Endothelial cell of umbilical vein (primary cell): ENCODE data around the gene KCNQ5. TPM values are rescaled to one million over a fixed set of nuclear protein-coding genes. Genes with fewer than 3 reads are reported as not detected.

Source experiments
- BruUV-seq: library from RNA; stranded (reverse); fragments of 400-500 nt; replicated peaks from 2 replicates; lab custom pipeline; 2021; lab: Mats Ljungman, UMichigan
- CTCF ChIA-PET: fragments of 300-600, 350-600 bp; sonication (Branson Sonifier 250); formaldehyde crosslinking; loops from one replicate; lab custom pipeline; 2021; ENCODE audit warnings: antibody characterized with exemption, inconsistent platforms; lab: Charles Lee
- POLR2A ChIA-PET: fragments of 300-600, 350-600 bp; sonication (Branson Sonifier 250); formaldehyde crosslinking; loops from one replicate; lab custom pipeline; 2021; ENCODE audit warnings: antibody characterized with exemption, inconsistent platforms; lab: Charles Lee
- DNase-seq: peaks from one replicate; pipeline ENCODE4 v3.0.0-alpha.2; 2011; ENCODE audit warnings: low read depth, low spot score
- FAIRE-seq: peaks from 2 replicates; lab custom pipeline; 2011; peaks lifted over from hg19 to GRCh38; lab: Jason Lieb, UNC
- H2AFZ ChIP-seq: 2 replicates; pipeline ENCODE4 v1.6.0; 2012; ENCODE audit warnings: low read depth, low read length, control low read depth, inconsistent platforms
- H3K27ac ChIP-seq: 2 replicates; pipeline ENCODE4 v1.5.1; 2011; ENCODE audit warnings: low read depth, mild to moderate bottlenecking, control low read depth, low read length, moderate library complexity; ENCODE audit not compliant: insufficient read depth
- H3K27me3 ChIP-seq, 2 experiments: 2 replicates each; pipeline versions ENCODE4 v1.6.0 to v1.6.1; 2011; ENCODE audit warnings: low read length in 2 of 2, mixed read lengths in 1 of 2; ENCODE audit not compliant: control insufficient read depth in 2 of 2, insufficient read depth in 2 of 2
- H3K36me3 ChIP-seq, 2 experiments: 2 replicates in 1 of 2; 3 replicates in 1 of 2; pipeline ENCODE4 v1.5.1; 2011; ENCODE audit warnings: low read length in 2 of 2, mild to moderate bottlenecking in 1 of 2, moderate library complexity in 1 of 2; ENCODE audit not compliant: control insufficient read depth in 2 of 2, insufficient read depth in 2 of 2; ENCODE audit errors: extremely low read depth in 1 of 2
- H3K4me1 ChIP-seq: 3 replicates; pipeline ENCODE4 v1.5.1; 2011; ENCODE audit warnings: mild to moderate bottlenecking, low read length; ENCODE audit not compliant: control insufficient read depth, insufficient read depth; ENCODE audit errors: extremely low read depth
- H3K4me2 ChIP-seq: 2 replicates; pipeline ENCODE4 v1.6.1; 2011; ENCODE audit warnings: low read length, control low read depth, mixed read lengths; ENCODE audit not compliant: insufficient read depth
- H3K4me3 ChIP-seq, 3 experiments: fragments of 200-600 bp in 1 of 3; sonication (generic), shearing (Covaris generic) in 1 of 3; replicated peaks in 1 of 3; 2 replicates each; pipeline ENCODE4 v1.5.1; 2011 to 2016; ENCODE audit warnings: control low read depth in 3 of 3, low read length in 3 of 3, mild to moderate bottlenecking in 2 of 3, inconsistent platforms in 1 of 3, low read depth in 1 of 3, moderate library complexity in 1 of 3; ENCODE audit not compliant: insufficient read depth in 1 of 3
- H3K79me2 ChIP-seq: 2 replicates; pipeline ENCODE4 v1.6.0; 2012; ENCODE audit warnings: low read length, inconsistent platforms; ENCODE audit not compliant: control insufficient read depth, insufficient read depth
- H3K9ac ChIP-seq: replicated peaks from 2 replicates; pipeline ENCODE3; 2011; ENCODE audit warnings: low read length, control low read depth; ENCODE audit not compliant: insufficient read depth; ENCODE audit errors: extremely low read depth
- H3K9me1 ChIP-seq: replicated peaks from 3 replicates; pipeline ENCODE4 v1.6.0; 2011; ENCODE audit warnings: mild to moderate bottlenecking, low read length; ENCODE audit not compliant: control insufficient read depth, insufficient read depth; ENCODE audit errors: extremely low read depth
- H3K9me3 ChIP-seq: replicated peaks from 2 replicates; pipeline ENCODE4 v1.5.1; 2012; ENCODE audit warnings: low read length, inconsistent platforms; ENCODE audit not compliant: control insufficient read depth, insufficient read depth
- H4K20me1 ChIP-seq: replicated peaks from 2 replicates; pipeline ENCODE3; 2011; ENCODE audit warnings: mild to moderate bottlenecking, low read length; ENCODE audit not compliant: control insufficient read depth, insufficient read depth; ENCODE audit errors: extremely low read depth
- CTCF ChIP-seq, 2 donors: IDR thresholded peaks; 1 replicate in 1 of 2; 2 replicates in 1 of 2; pipeline ENCODE4 v1.5.1; 2011; ENCODE audit warnings: low read length in 2 of 2, mild to moderate bottlenecking in 2 of 2, moderate library complexity in 2 of 2, control low read depth in 1 of 2, inconsistent platforms in 1 of 2, low read depth in 1 of 2; ENCODE audit not compliant: insufficient read depth in 1 of 2; ENCODE audit errors: extremely low read depth in 1 of 2
- EZH2 ChIP-seq: IDR thresholded peaks from 2 replicates; pipeline ENCODE4 v1.6.1; 2012; ENCODE audit warnings: borderline replicate concordance, low read depth, mild to moderate bottlenecking, moderate library complexity, low read length, inconsistent platforms; ENCODE audit not compliant: severe bottlenecking
- FOS ChIP-seq: IDR thresholded peaks from 2 replicates; pipeline ENCODE4 v1.6.1; 2011; ENCODE audit warnings: mild to moderate bottlenecking, low read length, moderate library complexity, borderline replicate concordance; ENCODE audit not compliant: insufficient read depth
- GATA2 ChIP-seq: IDR thresholded peaks from 2 replicates; pipeline ENCODE4 v1.7.0; 2011; ENCODE audit warnings: low read depth, mild to moderate bottlenecking, moderate library complexity, mixed read lengths, low read length; ENCODE audit not compliant: insufficient read length, insufficient read depth
- JUN ChIP-seq: IDR thresholded peaks from 2 replicates; pipeline ENCODE4 v1.6.1; 2011; ENCODE audit warnings: borderline replicate concordance, low read depth; ENCODE audit not compliant: insufficient read length, insufficient read depth
- MAX ChIP-seq: IDR thresholded peaks from 2 replicates; pipeline ENCODE4 v1.6.1; 2011; ENCODE audit not compliant: insufficient read depth, insufficient read length
- MYC ChIP-seq: IDR thresholded peaks from one replicate; pipeline ENCODE4 v1.6.1; 2011; ENCODE audit warnings: mild to moderate bottlenecking, low read depth, low read length
- POLR2A ChIP-seq: IDR thresholded peaks from 2 replicates; pipeline ENCODE4 v1.6.1; 2012; ENCODE audit warnings: low read depth, mild to moderate bottlenecking, control low read depth, low read length
- POLR2AphosphoS5 ChIP-seq: IDR thresholded peaks from 2 replicates; pipeline ENCODE4 v1.6.1; 2012; ENCODE audit warnings: low read depth, mild to moderate bottlenecking, control low read depth, low read length, moderate library complexity; ENCODE audit not compliant: insufficient read depth
- dilution Hi-C: fragments of 300-500 bp; cut with MboI; formaldehyde crosslinking; loops from one replicate; pipeline ENCODE4 v1.15.0; 2019; ENCODE audit warnings: low sequenced_read_pairs; ENCODE audit not compliant: extremely low pct_ligation_motif_present
- intact Hi-C: fragments of 100-400 bp; cut with micrococcal nuclease; formaldehyde crosslinking; loops from one replicate; pipeline ENCODE4 v1.10.0; 2022
- polyA plus RNA-seq, 4 experiments: library from polyadenylated mRNA; depleted of rRNA in 3 of 4; stranded (reverse) in 3 of 4; unstranded in 1 of 4; fragments of >200 nt; gene quantifications; 2 replicates each; pipeline versions ENCODE4 v1.2.1 to v1.2.3, GENCODE V29; 2011 to 2012; ENCODE audit warnings: missing spikeins in 1 of 4
- total RNA-seq: library from RNA; stranded (reverse); gene quantifications from 2 replicates; pipeline ENCODE4 v1.2.3, GENCODE V29; 2021

Gene KCNQ5
- total and polyA plus RNA-seq, 2 donors (not counting 3 experiments of a cell fraction or from before 2014, with no cell fraction given): 0.22 TPM; not detected in 1

GRCh38 chr6:72953971-72954381, 332.1 kb downstream of the KCNQ5 start:
- H3K9me1 ChIP-seq: no peaks in the 10 kb centered on the region
- H3K27me3 ChIP-seq: no peaks in the 10 kb centered on the region
- TF ChIP-seq GATA2: no peak
- no peak for TF ChIP-seq POLR2A
- TF ChIP-seq MAX: no peak
- TF ChIP-seq CTCF (IDR thresholded peaks at IDR 0.05; ENCODE audit: extremely low read depth in 1 of 2, insufficient read depth in 1 of 2, low read depth in 1 of 2, low read length in 2 of 2): no peak
- no peak for TF ChIP-seq JUN
- no peak for TF ChIP-seq MYC
- TF ChIP-seq POLR2AphosphoS5: no peak
- TF ChIP-seq EZH2: no peak
- TF ChIP-seq FOS: no peak
- H3K4me1 ChIP-seq: peaks cover 37% of the 10 kb centered on the region
- H3K9me3 ChIP-seq: no peaks in the 10 kb centered on the region
- FAIRE-seq (peak; percentile 59), DNase-seq (peak; percentile 66)
- H3K9ac ChIP-seq: peak overlapping the region; percentile 17
- POLR2A ChIA-PET: no interaction called here
- dilution Hi-C loops (no loop called here), intact Hi-C loops (loop anchor here (1.0 kb wide), 2 partner anchors 12 to 92 kb away; no protein-coding TSS in a partner anchor)
- CTCF ChIA-PET: no interaction called here
- peak overlapping the region; percentile 59 for H3K4me2 ChIP-seq
- no TSS peak for BruUV-seq
- no peaks in the 10 kb centered on the region for H3K79me2 ChIP-seq
- H3K27ac ChIP-seq: peak overlapping the region; percentile 97
- no peaks in the 10 kb centered on the region for H3K36me3 ChIP-seq
- H4K20me1 ChIP-seq: no peaks in the 10 kb centered on the region
- H2AFZ ChIP-seq: peak overlapping the region; percentile 50
- no peak overlapping the region for H3K4me3 ChIP-seq
